Pancreas (tissue), 10 donors: ENCODE results near the gene GALK1. TPM values are rescaled to one million over a fixed set of nuclear protein-coding genes. Genes with fewer than 3 reads are reported as not detected.

Source experiments
- ATAC-seq, 4 donors: fragments of 200-7000 bp; cut with Tn5 transposase; one replicate each; pipeline versions ENCODE4 v1.8.0 to v1.9.1; 2020; ENCODE audit warnings: mild to moderate bottlenecking in 4 of 4, moderate library complexity in 4 of 4
- DNase-seq, 6 donors: peaks; one replicate each; pipeline ENCODE4 v3.0.0-alpha.2; 2020
- FAIRE-seq: peaks from 2 replicates; lab custom pipeline; 2012; peaks lifted over from hg19 to GRCh38; lab: Jason Lieb, UNC
- H3K27ac ChIP-seq, 4 donors: fragments of 200-600 bp; sonication (generic); 1 replicate in 3 of 4; 2 replicates in 1 of 4; pipeline versions ENCODE4 v1.5.0 to v1.8.0; 2020
- H3K27me3 ChIP-seq, 4 donors: fragments of 200-600 bp; one replicate each; pipeline ENCODE4 v1.8.0; 2021
- H3K36me3 ChIP-seq, 3 donors: fragments of 200-600 bp; sonication (generic) in 1 of 3; one replicate each; pipeline versions ENCODE4 v1.5.0 to v1.8.0; 2020 to 2021
- H3K4me1 ChIP-seq, 3 donors: fragments of 200-600 bp; one replicate each; pipeline ENCODE4 v1.8.0; 2021
- H3K4me3 ChIP-seq, 4 donors: fragments of 200-600 bp; sonication (generic) in 2 of 4; one replicate each; pipeline versions ENCODE4 v1.5.0 to v1.8.0; 2020 to 2021
- H3K9me3 ChIP-seq, 4 donors: fragments of 200-600 bp; one replicate each; pipeline ENCODE4 v1.8.0; 2021
- WGBS, 2 donors: extraction: QIAGEN DNeasy Blood & Tissue Kit; methylation state at CpG; one replicate each; pipeline ENCODE4 v1.1.7; 2013; 5-methylcytosine and 5-hydroxymethylcytosine counted together
- intact Hi-C, 3 donors: fragments of 100-400 bp; cut with DNase I; formaldehyde crosslinking; loops; one replicate each; pipeline versions ENCODE4 v1.11.1 to v1.14.2; 2022
- polyA plus RNA-seq, 2 donors: library from polyadenylated mRNA; stranded (reverse); fragments of 200-250 nt; gene quantifications; one replicate each; pipeline ENCODE4 v1.2.3, GENCODE V29; 2013
- total RNA-seq, 6 donors: library from RNA; stranded (reverse); fragmentation: NEBNext Ultra II Directional in 4 of 6; extraction: Animal tissue kit (Norgen Biotek cat#: 25700) in 4 of 6; gene quantifications; one replicate each; pipeline versions ENCODE4 v1.2.1 to v1.2.4, GENCODE V29; 2021 to 2023
- TF ChIP-seq, protein P1 (sequence below), 4 donors: fragments of 200-600 bp; sonication (generic) in 3 of 4; IDR thresholded peaks; one replicate each; pipeline versions ENCODE4 v1.5.0 to v1.8.0; 2021; ENCODE audit warnings: antibody characterized with exemption in 4 of 4
- donor health status: healthy with polysubstance abuse.
- donor health status: DM: no; HTN: no; CAD: no; lungs with moderate emphysema.
- donor health status: DM: no; HTN: no; CAD: no.
- donor health status: control.
- donor health status: control.
- donor health status: Bipolar disorder and iron deficiency.
- donor health status: DM: yes; HTN: yes; CAD: no.
- donor health status: DM: no; HTN: no; CAD: no.
- donor health status: DM: no; HTN: no; CAD: no.
- donor health status: DM: yes; HTN: yes; CAD: no.

GALK1 gene
- total and polyA plus RNA-seq, 8 donors: 18.0 to 29.8 (median 21.0) TPM

DNA sequence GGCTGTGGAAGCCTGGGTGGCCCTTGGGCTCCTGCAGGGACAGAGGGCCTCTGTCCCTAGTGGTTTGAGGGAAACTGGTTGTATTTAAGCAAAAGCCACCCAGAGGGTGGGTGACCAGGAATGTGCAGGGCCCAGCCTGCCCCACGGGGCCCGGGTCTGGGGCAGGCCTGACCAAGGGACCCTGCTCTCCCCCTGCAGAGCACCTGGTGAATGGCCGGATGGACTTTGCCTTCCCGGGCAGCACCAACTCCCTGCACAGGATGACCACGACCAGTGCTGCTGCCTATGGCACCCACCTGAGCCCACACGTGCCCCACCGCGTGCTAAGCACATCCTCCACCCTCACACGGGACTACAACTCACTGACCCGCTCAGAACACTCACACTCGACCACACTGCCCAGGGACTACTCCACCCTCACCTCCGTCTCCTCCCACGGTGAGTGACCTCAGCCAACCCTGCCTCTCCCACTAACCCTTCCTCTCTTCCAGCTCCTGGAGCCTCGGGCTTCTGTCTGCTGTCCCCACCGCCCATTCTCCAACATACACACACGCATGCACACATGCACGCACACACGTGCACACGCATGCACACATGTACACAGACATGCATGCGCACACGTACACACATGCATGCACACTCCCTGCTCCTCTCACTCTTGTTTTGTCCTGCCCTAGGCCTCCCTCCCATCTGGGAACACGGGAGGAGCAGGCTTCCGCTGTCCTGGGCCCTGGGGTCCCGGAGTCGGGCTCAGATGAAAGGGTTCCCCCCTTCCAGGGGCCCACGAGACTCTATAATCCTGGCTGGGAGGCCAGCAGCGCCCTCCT, 10.4 kb downstream of the GALK1 start:
- TF ChIP-seq, protein P1, sequence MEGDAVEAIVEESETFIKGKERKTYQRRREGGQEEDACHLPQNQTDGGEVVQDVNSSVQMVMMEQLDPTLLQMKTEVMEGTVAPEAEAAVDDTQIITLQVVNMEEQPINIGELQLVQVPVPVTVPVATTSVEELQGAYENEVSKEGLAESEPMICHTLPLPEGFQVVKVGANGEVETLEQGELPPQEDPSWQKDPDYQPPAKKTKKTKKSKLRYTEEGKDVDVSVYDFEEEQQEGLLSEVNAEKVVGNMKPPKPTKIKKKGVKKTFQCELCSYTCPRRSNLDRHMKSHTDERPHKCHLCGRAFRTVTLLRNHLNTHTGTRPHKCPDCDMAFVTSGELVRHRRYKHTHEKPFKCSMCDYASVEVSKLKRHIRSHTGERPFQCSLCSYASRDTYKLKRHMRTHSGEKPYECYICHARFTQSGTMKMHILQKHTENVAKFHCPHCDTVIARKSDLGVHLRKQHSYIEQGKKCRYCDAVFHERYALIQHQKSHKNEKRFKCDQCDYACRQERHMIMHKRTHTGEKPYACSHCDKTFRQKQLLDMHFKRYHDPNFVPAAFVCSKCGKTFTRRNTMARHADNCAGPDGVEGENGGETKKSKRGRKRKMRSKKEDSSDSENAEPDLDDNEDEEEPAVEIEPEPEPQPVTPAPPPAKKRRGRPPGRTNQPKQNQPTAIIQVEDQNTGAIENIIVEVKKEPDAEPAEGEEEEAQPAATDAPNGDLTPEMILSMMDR (IDR thresholded peaks at IDR 0.05): no peak
- 78 to 83% methylated on average over 27 of the region's 27 CpGs for WGBS, 2 donors
- no peaks in the 10 kb centered on the region for H3K4me1 ChIP-seq
- no peaks in the 10 kb centered on the region for H3K9me3 ChIP-seq
- FAIRE-seq (no peak), ATAC-seq (peak in 1 of 4 donors; percentile 2), DNase-seq (peak in 3 of 6 donors; percentile 39 to 77 (median 58))
- H3K27ac ChIP-seq: peak overlapping the region in 1 of 4 donors; percentile 41
- intact Hi-C loops: loop anchor here in 2 of 3 donors (5.0 kb wide), 3 partner anchors 73 to 127 kb away; no protein-coding TSS in a partner anchor
- H3K36me3 ChIP-seq: peaks cover 0 to 5% (median 4%) of the 10 kb centered on the region in 3 donors
- no peaks in the 10 kb centered on the region for H3K27me3 ChIP-seq
- no peak overlapping the region for H3K4me3 ChIP-seq

DNA sequence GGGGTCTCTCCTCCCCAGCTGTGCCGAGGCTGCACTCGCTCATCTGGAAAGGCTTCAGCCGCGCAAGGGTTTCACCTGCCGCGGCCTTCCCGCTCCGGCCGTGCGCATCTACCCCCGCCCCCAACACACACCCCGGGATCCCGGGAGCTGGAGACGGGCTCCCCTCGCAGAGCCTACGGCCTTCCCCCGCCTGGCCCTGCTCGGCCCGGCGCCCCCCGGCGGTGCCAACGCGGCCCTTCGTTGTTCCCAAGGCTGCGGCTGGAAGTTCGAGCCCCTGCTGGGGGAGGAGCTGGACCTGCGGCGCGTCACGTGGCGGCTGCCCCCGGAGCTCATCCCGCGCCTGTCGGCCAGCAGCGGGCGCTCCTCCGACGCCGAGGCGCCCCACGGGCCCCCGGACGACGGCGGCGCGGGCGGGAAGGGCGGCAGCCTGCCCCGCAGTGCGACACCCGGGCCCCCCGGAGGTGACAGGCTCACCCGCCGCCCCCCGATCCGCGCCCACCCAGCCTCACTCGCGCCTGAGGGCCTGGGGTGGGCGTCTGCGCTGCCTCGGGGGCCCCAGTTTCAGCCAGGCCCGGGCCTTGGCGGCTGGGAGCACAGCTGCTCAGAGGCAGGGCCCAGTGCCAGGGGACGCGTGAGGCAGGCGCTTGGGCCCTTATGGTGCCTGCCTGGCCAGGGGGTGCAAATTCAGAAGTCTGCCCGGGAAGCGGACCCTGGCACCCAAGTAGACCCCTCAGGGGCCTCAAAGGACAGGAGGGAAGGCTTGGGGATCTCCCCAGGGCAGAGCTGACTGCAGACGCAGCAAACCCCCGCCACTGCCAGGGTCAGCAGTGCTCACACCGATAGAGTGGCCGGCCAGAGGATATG, 11.2 kb downstream of the GALK1 start:
- H3K9me3 ChIP-seq: no peaks in the 10 kb centered on the region
- H3K4me1 ChIP-seq: no peaks in the 10 kb centered on the region
- no peak for FAIRE-seq
- no peaks in the 10 kb centered on the region for H3K27me3 ChIP-seq
- intact Hi-C loops: loop anchor here in 1 of 3 donors (5.0 kb wide), 2 partner anchors 81 to 126 kb away; no protein-coding TSS in a partner anchor
- peak; percentile 60 to 87 (median 77) for DNase-seq
- H3K4me3 ChIP-seq: peak overlapping the region; percentile 15 to 53 (median 26)
- peak; percentile 73 to 84 (median 78) for ATAC-seq
- H3K27ac ChIP-seq: peak overlapping the region in 1 of 4 donors; percentile 41
- 10 to 24% methylated on average over 75 to 76 of the region's 76 CpGs for WGBS, 2 donors
- peaks cover 0 to 5% (median 4%) of the 10 kb centered on the region in 3 donors for H3K36me3 ChIP-seq
- TF ChIP-seq, protein P1 (IDR thresholded peaks at IDR 0.05): peak; percentile 27 to 37 (median 31)

DNA sequence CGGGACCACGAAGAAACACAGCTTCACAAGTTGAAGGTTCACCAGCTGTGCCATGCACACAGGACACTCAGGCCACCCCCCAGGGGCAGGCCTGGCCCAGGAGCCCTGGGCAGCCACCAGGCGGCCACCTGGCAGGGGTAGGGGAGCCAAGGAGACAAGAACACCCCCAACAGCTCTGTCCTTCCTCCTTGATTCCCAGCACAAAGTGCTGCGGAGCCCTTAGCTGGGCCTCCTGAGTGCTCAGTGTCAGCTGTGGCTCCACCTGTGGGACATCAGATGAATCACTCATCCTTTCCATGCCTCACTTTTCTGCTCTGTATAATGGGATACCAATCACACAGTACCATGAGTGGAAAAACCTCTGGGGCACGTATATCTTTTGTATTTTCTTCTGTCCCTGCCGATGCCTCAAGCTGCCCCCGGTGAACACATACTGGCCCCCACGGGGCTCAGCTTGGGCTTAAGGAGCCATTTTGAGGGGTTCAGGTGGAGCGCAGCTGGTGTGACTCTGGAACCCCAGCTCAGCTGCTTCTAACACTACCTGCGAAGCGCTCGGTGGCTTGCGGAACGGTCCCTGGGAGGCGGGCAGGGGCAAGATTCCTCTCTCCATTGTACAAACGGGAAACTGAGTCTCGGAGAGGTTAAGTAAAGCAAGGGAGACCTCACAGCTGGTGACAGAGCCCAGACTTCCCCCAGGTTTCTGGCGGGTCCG, 12.0 kb downstream of the GALK1 start:
- TF ChIP-seq, protein P1 (IDR thresholded peaks at IDR 0.05): no peak
- DNase-seq (peak in 1 of 6 donors; percentile 36), FAIRE-seq (no peak), ATAC-seq (no peak)
- Histone ChIP-seq H3K36me3 (no peaks in the 10 kb centered on the region), H3K27ac (peak overlapping the region in 1 of 4 donors; percentile 41), H3K4me1 (no peaks in the 10 kb centered on the region), H3K27me3 (no peaks in the 10 kb centered on the region), H3K9me3 (no peaks in the 10 kb centered on the region), H3K4me3 (peak overlapping the region; percentile 15 to 53 (median 26))
- WGBS, 2 donors: 73 to 77% methylated on average over 19 of the region's 19 CpGs
- intact Hi-C loops: loop anchor here in 1 of 3 donors (5.0 kb wide), 2 partner anchors 81 to 126 kb away; no protein-coding TSS in a partner anchor

DNA sequence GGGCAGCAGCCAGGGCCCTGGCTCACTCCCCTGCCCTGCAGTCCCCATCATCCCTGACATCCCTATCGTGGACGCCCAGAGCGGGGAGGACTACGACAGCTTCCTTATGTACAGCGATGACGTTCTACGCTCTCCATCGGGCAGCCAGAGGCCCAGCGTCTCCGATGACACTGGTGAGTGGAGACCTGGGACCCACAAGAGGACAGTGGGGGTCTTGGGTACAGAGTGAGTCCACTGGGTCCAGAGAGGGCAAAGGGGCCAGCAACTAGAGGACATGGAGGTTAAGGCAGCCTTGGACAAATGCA, 12.6 kb downstream of the GALK1 start:
- intact Hi-C loops: loop anchor here in 1 of 3 donors (5.0 kb wide), 2 partner anchors 80 to 125 kb away; no protein-coding TSS in a partner anchor
- ATAC-seq (no peak), DNase-seq (peak in 1 of 6 donors; percentile 32), FAIRE-seq (no peak)
- TF ChIP-seq, protein P1 (IDR thresholded peaks at IDR 0.05): no peak
- Histone ChIP-seq H3K27ac (no peak overlapping the region), H3K9me3 (no peaks in the 10 kb centered on the region), H3K4me3 (no peak overlapping the region), H3K27me3 (no peaks in the 10 kb centered on the region), H3K36me3 (no peaks in the 10 kb centered on the region), H3K4me1 (no peaks in the 10 kb centered on the region)
- 90 to 95% methylated on average over 10 of the region's 10 CpGs for WGBS, 2 donors
